Keratinocyte (primary cell): ENCODE results near the gene CUL1. TPM values are rescaled to one million over a fixed set of nuclear protein-coding genes. Genes with fewer than 3 reads are reported as not detected.

Source experiments
- DNase-seq: peaks from one replicate; pipeline ENCODE4 v3.0.0-alpha.2; 2011; ENCODE audit warnings: low read depth, missing footprints, low spot score
- FAIRE-seq: peaks from 2 replicates; lab custom pipeline; 2011; peaks lifted over from hg19 to GRCh38; lab: Jason Lieb, UNC
- H2AFZ ChIP-seq: 2 replicates; pipeline ENCODE4 v1.6.0; 2012; ENCODE audit warnings: low read length, control low read depth, inconsistent platforms; ENCODE audit not compliant: control insufficient read depth
- H3K27ac ChIP-seq: 2 replicates; pipeline ENCODE4 v1.5.1; 2011; ENCODE audit warnings: low read length; ENCODE audit not compliant: control insufficient read depth, insufficient read depth
- H3K27me3 ChIP-seq: 3 replicates; pipeline ENCODE4 v1.6.0; 2011; ENCODE audit warnings: low read length; ENCODE audit not compliant: control insufficient read depth, insufficient read depth; ENCODE audit errors: extremely low read depth
- H3K36me3 ChIP-seq, 2 experiments: 2 replicates in 1 of 2; 3 replicates in 1 of 2; pipeline ENCODE4 v1.5.1; 2011; ENCODE audit warnings: low read length in 2 of 2, mild to moderate bottlenecking in 1 of 2; ENCODE audit not compliant: control insufficient read depth in 2 of 2, insufficient read depth in 2 of 2; ENCODE audit errors: extremely low read depth in 1 of 2
- H3K4me1 ChIP-seq: 3 replicates; pipeline ENCODE4 v1.5.1; 2011; ENCODE audit warnings: low read length; ENCODE audit not compliant: control insufficient read depth, insufficient read depth; ENCODE audit errors: extremely low read depth
- H3K4me2 ChIP-seq: 3 replicates; pipeline ENCODE4 v1.6.0; 2011; ENCODE audit warnings: low read depth, low read length; ENCODE audit not compliant: control insufficient read depth, insufficient read depth; ENCODE audit errors: extremely low read depth
- H3K4me3 ChIP-seq, 3 experiments: fragments of 200-600 bp in 1 of 3; sonication (generic) in 1 of 3; 2 replicates in 2 of 3; 3 replicates in 1 of 3; pipeline ENCODE4 v1.5.1; 2011 to 2016; ENCODE audit warnings: low read length in 3 of 3, mild to moderate bottlenecking in 3 of 3, control low read depth in 2 of 3, inconsistent platforms in 1 of 3, low read depth in 1 of 3, mixed read lengths in 1 of 3, mixed run types in 1 of 3, moderate library complexity in 1 of 3; ENCODE audit not compliant: control insufficient read depth in 2 of 3, insufficient read depth in 2 of 3; ENCODE audit errors: extremely low read depth in 1 of 3
- H3K79me2 ChIP-seq: 2 replicates; pipeline ENCODE4 v1.6.0; 2012; ENCODE audit warnings: low read length; ENCODE audit not compliant: control insufficient read depth, insufficient read depth
- H3K9ac ChIP-seq: 3 replicates; pipeline ENCODE4 v1.6.0; 2011; ENCODE audit warnings: low read length; ENCODE audit not compliant: control insufficient read depth, insufficient read depth; ENCODE audit errors: extremely low read depth
- H3K9me1 ChIP-seq: 3 replicates; pipeline ENCODE4 v1.6.0; 2011; ENCODE audit warnings: low read length; ENCODE audit not compliant: control insufficient read depth, insufficient read depth; ENCODE audit errors: extremely low read depth
- H3K9me3 ChIP-seq: 2 replicates; pipeline ENCODE4 v1.5.1; 2012; ENCODE audit warnings: low read depth, low read length; ENCODE audit not compliant: control insufficient read depth
- H4K20me1 ChIP-seq: 3 replicates; pipeline ENCODE4 v1.6.0; 2011; ENCODE audit warnings: low read length; ENCODE audit not compliant: control insufficient read depth, insufficient read depth; ENCODE audit errors: extremely low read depth
- CTCF ChIP-seq, 3 experiments: IDR thresholded peaks in 1 of 3; conservative IDR thresholded peaks in 1 of 3; optimal IDR thresholded peaks in 1 of 3; 2 replicates in 2 of 3; 3 replicates in 1 of 3; pipeline versions ENCODE3 to v1.5.1; 2011; ENCODE audit warnings: low read length in 3 of 3, mild to moderate bottlenecking in 3 of 3, moderate library complexity in 2 of 3, control low read depth in 1 of 3, inconsistent platforms in 1 of 3; ENCODE audit not compliant: insufficient read depth in 2 of 3; ENCODE audit errors: extremely low read depth in 1 of 3
- EZH2 ChIP-seq: IDR thresholded peaks from one replicate; pipeline ENCODE4 v1.6.1; 2012; ENCODE audit warnings: inconsistent platforms, mild to moderate bottlenecking, low read length, moderate library complexity
- dilution Hi-C: fragments of 300-500 bp; cut with MboI; formaldehyde crosslinking; loops from one replicate; pipeline ENCODE4 v1.7.0; 2020; ENCODE audit warnings: low sequenced_read_pairs; ENCODE audit not compliant: extremely low pct_ligation_motif_present
- polyA plus RNA-seq, 5 experiments: library from polyadenylated mRNA; depleted of rRNA in 3 of 5; stranded (reverse) in 3 of 5; stranded (forward) in 1 of 5; unstranded in 1 of 5; fragments of >200 nt; gene quantifications; 1 replicate in 1 of 5; 2 replicates in 3 of 5; 3 replicates in 1 of 5; pipeline versions ENCODE4 v1.2.1 to v1.2.3, GENCODE V29; 2011 to 2012; ENCODE audit warnings: missing spikeins in 2 of 5, low read depth in 1 of 5, low replicate concordance in 1 of 5

Gene CUL1
- polyA plus RNA-seq, 1 donor (not counting 4 experiments of a cell fraction or from before 2014, with no cell fraction given), result 55.4 TPM

GRCh38 chr7:148706368-148706767 lies 7.7 kb downstream of the CUL1 start:
- Histone ChIP-seq H3K4me2 (no peak overlapping the region), H4K20me1 (peaks cover 24% of the 10 kb centered on the region), H3K79me2 (peaks cover 100% of the 10 kb centered on the region), H3K36me3 (no peaks in the 10 kb centered on the region), H3K27me3 (no peaks in the 10 kb centered on the region), H3K9me3 (no peaks in the 10 kb centered on the region), H3K4me1 (peaks cover 16% of the 10 kb centered on the region), H3K27ac (no peak overlapping the region), H2AFZ (no peak overlapping the region), H3K9me1 (peaks cover 9% of the 10 kb centered on the region), H3K4me3 (no peak overlapping the region), H3K9ac (no peak overlapping the region)
- FAIRE-seq, result no peak
- no peak for DNase-seq
- dilution Hi-C loops, result no loop called here
- no peak for TF ChIP-seq CTCF (optimal IDR thresholded peaks at IDR 0.05 in 1 of 3, IDR thresholded peaks at IDR 0.05 in 1 of 3, conservative IDR thresholded peaks at IDR 0.05 in 1 of 3; ENCODE audit: extremely low read depth in 1 of 3, insufficient read depth in 2 of 3, low read length in 3 of 3)
- TF ChIP-seq EZH2, result no peak

DNA sequence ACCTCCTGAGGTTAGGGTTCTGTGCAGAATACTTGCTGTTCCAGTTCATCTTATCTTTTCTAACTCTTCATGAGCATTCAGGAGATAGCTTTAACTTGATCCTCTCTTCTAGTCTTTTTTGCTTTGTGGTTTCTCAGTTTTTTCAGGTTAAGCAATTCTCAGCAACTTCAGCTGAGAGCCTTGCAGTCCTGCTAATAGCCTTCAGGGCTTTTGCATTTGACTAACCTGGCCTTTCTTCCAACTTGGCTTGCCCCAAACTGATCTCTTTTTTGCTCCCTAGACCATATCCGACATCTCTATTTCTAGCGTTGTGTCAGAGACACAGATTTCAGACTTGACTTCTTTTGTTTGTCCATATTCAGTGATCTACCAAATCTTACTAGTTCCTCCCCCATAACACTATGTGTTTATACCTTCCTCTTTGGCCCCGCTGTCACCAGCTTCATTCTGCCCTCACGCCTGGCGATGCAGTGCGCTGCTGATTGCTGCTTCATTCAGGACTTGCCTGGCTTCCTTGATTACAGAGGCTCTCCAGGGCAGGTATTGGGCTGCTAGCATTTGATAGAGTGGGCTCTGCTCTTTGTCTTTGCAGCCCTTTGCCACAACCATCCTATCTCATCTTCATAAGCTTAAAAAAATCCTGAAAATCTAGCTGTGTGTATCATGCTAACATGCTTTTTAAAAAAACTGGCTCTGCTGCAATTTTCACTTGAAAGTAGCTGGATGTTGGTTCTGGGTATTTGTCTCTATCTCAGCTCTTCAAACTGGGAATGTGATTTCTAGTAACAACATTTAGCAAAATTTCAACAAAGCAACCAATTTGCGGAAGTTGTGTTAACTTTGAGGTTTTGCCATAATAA lies 9.6 kb downstream of the CUL1 start:
- Histone ChIP-seq H3K9me1 (peaks cover 3% of the 10 kb centered on the region), H4K20me1 (peaks cover 20% of the 10 kb centered on the region), H3K9me3 (no peaks in the 10 kb centered on the region), H3K79me2 (peaks cover 100% of the 10 kb centered on the region), H3K4me3 (no peak overlapping the region), H3K27me3 (no peaks in the 10 kb centered on the region), H2AFZ (no peak overlapping the region), H3K4me1 (peaks cover 2% of the 10 kb centered on the region), H3K4me2 (no peak overlapping the region), H3K36me3 (peaks cover 0 to 3% of the 10 kb centered on the region in 2 experiments), H3K27ac (no peak overlapping the region), H3K9ac (no peak overlapping the region)
- TF ChIP-seq CTCF (optimal IDR thresholded peaks at IDR 0.05 in 1 of 3, IDR thresholded peaks at IDR 0.05 in 1 of 3, conservative IDR thresholded peaks at IDR 0.05 in 1 of 3; ENCODE audit: extremely low read depth in 1 of 3, insufficient read depth in 2 of 3, low read length in 3 of 3) (no peak), EZH2 (no peak)
- DNase-seq, result no peak
- dilution Hi-C loops, result no loop called here
- no peak for FAIRE-seq
